Measurements from ENCODE around the gene EIF2A.
A peak's percentile ranks its signal among the peaks of the same experiment; 100 is the strongest.
"Not testable (repeated sequence)": the region's sequence is repeated elsewhere in the genome, so short reads cannot be mapped to it uniquely, and the experiment has no call there.

The EIF2A gene

DNA sequence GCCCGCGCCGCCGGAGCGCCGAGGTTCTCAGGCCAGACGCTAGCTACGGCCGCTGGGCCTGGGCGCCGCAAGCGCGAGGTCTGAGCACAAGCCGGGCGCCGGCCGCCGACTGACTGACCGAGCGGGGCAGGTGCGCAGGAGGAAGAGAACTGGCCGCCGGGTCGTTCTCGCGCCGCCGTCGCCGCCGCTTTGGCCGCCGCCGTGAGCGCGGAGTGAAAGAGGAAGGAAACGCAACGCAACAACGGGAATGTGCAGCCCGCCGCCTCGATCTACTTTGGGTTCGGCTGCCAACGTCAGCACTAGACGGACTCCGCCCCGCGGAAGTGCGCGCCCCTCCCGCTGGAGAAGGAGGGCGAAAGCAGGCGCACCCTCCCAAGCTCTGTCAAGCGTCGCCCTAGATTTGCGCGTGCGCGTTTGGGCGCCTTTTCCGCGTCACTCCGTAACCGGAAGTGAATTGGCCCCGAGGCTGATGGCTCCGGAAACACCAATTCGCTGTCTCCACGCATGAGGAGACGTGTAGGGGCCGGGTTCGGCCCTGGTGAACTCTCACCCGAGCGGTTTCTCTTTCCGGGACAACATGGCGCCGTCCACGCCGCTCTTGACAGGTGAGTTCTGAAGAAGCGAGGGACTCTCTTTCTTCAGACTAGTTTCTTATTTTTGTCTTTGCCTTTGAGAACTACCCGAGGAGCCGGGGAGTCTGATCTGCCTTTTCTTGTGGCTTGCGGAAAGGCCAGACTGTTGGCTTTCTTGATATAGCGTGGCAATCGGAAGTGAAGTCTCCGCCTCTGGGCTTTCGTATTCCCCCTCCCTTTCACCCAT, at the start of gene EIF2A, which contains the start of gene SERP1:
Gene EIF2A (plus strand): TSS at position 562 of the 819 bp plus-strand sequence. CDS start 16 bp downstream, at position 578.
Gene SERP1 (minus strand): TSS at position 271 of the 819 bp plus-strand sequence. CDS start 361 bp downstream, outside the sequence.
- peak; percentile 97 for DNase-seq

GRCh38 chr3:150497956-150498355, 48.6 kb upstream of the EIF2A start:
- no peak for DNase-seq

DNA sequence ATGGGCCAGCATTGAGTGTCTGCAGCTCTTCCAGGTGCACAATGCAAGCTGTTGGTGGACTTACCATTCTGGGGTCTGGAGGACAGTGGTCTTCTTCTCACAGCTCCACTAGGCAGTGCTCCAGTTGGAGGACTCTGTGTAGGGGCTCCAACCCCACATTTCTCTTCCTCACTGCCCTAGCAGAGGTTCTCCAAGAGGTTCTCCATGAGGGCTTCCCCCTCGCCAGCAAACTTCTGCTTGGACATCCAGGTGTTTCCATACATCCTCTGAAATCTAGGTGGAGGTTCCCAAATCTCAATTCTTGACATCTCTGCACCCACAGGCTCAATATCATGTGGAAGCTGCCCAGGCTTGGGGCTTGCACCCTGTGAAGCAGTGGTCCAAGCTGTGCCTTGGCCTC, 45.6 kb upstream of the EIF2A start:
- DNase-seq = not testable (repeated sequence)

GRCh38 chr3:150503402-150504099, 43.0 kb upstream of the EIF2A start:
- no peak for DNase-seq

DNA sequence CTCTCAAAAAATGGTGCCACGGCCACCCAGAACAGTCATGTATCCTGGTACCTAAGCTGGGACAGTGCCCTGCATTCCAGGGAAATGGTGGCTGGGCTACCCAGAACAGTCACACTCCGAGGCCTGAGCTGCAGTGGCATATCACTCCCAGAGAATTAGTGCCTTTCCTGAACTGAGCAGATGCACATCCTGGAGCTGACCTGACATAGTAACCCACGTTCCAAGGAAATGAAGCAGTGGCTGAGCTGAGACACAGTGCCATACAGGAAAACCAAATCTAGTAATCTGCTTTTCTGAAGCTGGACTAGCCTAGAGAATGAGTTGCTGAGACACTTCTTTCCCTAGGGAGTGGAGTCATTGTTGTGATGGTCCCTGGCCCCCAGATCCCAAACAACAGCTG, 42.1 kb upstream of the EIF2A start:
- no peak for DNase-seq

- DNase-seq = no peak
Observed at GRCh38 chr3:150508401-150508800, 38.2 kb upstream of the EIF2A start.

DNA sequence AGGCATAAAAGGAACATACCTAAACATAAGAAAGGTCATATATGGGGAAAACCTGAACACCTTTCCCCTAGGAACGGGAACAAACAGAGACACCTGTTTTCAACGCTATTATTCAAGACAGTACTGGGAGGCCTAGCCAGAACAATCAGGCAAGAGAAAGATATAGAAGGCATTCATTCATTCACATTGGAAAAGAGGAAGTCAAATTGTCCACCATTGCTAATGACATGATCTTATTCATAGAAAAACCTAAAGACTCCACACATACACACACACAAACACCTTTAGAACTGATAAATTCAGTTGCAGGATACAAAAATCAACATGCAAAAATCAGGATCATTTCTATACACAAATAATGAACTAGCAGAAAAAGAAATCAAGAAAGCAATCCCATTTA, 36.8 kb upstream of the EIF2A start:
- no peak for DNase-seq

GRCh38 chr3:150511122-150511821, 35.3 kb upstream of the EIF2A start:
- no peak for DNase-seq

GRCh38 chr3:150515210-150515609, 31.4 kb upstream of the EIF2A start:
- DNase-seq = no peak

DNA sequence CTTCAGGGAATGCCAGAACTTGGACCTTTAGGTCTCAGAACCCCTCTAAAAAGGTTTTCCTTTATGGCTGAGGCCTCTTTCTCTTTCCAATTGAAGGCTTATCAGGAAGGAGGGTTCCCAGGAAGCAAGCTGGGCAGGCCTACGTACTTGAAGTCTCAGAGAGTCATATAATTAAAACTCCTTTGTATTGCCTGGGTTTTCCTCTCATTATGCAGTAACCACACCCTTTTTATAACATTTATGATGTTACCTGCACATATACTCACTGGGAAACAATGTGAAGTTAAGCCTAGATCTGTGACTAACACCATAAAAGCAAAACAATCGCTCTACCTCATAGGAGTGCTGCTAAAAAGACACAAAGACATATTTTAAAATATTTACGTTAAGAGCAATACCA, 27.6 kb upstream of the EIF2A start:
- DNase-seq = no peak

- DNase-seq = no peak
Observed at GRCh38 chr3:150520408-150520807, 26.2 kb upstream of the EIF2A start.

DNA sequence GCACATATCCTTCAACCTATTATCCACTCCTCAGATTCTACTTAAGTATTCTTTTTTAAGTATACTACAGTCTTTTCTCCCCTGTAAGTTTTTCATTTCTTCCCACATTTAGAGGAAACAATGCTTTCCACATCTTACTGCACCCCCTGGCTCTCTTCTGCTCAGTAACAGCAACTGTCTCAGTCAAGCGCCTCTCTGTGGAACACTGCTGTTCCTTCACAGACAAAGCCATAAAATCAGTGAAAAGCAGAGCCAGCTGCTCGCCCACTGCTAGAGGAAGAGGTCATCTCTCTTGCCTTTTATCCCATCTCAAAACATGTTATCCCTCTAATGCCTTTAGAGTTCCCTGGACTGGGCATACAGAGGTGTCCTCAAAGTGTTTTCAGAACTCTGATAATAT, 25.1 kb upstream of the EIF2A start:
- DNase-seq = no peak

GRCh38 chr3:150523538-150523937, 23.0 kb upstream of the EIF2A start:
- no peak for DNase-seq

DNA sequence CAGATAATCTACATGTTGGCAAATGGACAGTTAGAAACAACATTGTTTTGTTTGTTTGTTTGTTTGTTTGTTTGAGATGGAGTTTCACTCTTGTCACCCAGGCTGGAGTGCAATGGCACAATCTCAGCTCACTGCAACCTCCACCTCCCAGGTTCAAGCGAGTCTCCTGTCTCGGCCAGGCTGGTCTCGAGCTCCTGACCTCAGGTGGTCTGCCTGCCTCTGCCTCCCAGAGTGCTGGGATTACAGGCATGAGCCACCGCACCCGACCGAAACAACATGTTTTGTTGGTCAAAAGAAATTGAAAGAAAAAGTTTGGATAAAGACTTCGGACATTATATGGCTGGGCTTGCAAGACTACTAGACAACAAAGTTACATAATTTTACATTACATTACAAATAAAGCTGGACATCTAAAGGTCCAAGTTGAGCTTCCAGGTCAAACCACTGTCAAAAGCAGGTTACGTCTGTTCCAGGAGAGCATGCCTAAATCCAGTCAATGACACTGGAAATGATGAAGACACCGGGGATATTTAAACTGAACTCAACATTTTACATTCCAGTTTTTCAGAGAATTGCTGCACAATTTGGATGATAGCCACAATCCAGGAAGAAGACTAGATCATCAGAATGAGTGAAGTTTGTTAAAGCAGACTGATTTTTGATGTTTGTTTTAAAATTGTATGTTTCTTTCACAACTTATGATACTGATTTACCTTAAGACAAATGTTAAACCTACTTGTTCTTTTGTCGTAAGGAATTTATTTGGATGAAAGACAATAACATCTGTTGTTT, 18.9 kb upstream of the EIF2A start:
- no peak for DNase-seq

- no peak for DNase-seq
Observed at GRCh38 chr3:150528354-150528797, 18.2 kb upstream of the EIF2A start.

DNA sequence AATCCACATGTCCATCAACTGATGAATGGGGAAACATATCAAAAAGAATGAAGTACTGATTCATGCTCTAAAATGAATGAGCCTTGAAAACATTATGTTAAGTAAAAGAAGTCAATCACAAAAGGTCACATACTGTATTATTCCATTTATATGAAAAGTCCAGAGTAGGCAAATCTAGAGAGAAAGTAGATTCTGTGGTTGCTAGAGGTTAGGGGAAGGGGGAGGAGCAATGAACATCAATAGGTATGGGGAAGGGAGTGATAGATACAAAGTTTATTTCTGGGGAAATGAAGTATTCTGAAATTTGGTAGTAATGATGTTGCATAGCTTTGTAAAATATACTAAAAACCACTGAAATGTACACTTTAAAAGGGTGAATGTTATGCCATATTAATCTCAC, 14.8 kb upstream of the EIF2A start:
- no peak for DNase-seq

DNA sequence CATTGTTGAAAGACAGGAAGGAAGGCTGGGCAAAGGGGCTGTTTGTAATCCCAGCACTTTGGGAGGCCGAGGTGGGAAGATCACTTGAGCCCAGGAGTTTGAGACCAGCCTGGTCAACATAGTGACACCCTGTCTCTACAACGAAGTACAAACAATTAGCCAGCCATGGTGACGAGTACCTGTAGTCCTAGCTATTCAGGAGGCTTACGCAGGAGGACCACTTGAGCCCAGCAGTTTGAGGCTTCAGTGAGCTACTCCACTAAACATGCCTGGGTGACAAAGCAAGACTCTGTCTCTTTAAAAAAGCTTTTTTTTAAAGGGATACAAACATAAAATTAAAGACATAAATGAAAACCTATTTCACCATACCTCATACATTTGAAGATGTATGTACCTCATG, 11.4 kb upstream of the EIF2A start:
- no peak for DNase-seq

- DNase-seq = no peak
Observed at GRCh38 chr3:150538324-150539208, 8.0 kb upstream of the EIF2A start.

- no peak for DNase-seq
Observed at GRCh38 chr3:150540297-150540696, 6.3 kb upstream of the EIF2A start.

- DNase-seq = no peak
Observed at GRCh38 chr3:150540991-150541390, 5.6 kb upstream of the EIF2A start.

DNA sequence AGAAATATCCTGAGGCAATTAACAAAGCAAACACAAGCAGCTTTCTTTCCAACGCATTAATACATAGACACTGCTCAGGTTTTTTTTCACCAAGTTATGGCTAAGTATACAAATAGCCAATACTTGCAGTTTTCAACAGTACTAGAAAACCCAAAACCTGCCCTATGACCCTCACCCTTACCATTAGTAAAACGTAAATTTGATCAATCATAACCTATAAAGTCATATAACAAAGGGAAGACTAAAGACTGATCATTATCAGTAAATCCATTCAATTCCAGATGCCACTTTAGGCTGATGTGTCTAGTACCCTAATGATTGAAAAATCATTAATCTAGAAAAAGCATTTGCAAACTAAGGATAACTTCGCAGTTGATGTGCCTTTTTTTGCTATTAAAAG, 3.5 kb upstream of the EIF2A start:
- DNase-seq = no peak

DNA sequence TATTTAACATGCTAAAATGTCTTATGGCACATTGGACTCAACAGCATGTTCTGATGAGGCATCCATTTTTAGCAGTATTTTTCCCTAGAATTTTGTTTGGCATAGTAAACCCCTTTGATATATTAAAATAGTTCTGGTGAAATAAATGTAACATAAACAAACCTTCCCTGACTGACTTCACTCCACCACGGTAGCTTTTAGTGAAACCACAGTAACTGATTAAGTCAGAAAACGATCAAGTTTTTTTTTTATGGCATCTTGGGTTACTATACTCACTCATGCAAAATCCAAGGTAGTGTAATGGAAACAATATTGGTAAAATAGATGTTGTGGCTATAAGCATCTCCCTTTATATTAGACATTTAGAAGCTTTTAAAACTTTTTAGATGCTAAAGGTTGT, 3.1 kb upstream of the EIF2A start:
- no peak for DNase-seq

All from T1000 (cell line).